ENCODE results near the gene ID1. TPM values are rescaled to one million over a fixed set of nuclear protein-coding genes. Genes with fewer than 3 reads are reported as not detected.

ID1 gene
- polyA plus RNA-seq, 1 donor from 2014 or later = 30.6 TPM

- H3K9me2 ChIP-seq (ENCODE audit: insufficient read depth, low read length) = no peaks in the 10 kb centered on the region
- no peak overlapping the region for H3K27ac ChIP-seq (ENCODE audit: low read length)
- H3K79me2 ChIP-seq (replicated peaks; ENCODE audit: insufficient read depth, low read length) = no peaks in the 10 kb centered on the region
- no peak for TF ChIP-seq REST (IDR thresholded peaks at IDR 0.05; ENCODE audit: borderline replicate concordance)
- no peak for TF ChIP-seq CTCF (IDR thresholded peaks at IDR 0.05; ENCODE audit: poor library complexity, severe bottlenecking)
- no peak for TF ChIP-seq EP300 (conservative IDR thresholded peaks at IDR 0.05; ENCODE audit: poor library complexity, severe bottlenecking)
- TF ChIP-seq TAF1 (IDR thresholded peaks at IDR 0.05; ENCODE audit: low read depth) = no peak
- no peak for TF ChIP-seq RAD21 (conservative IDR thresholded peaks at IDR 0.05)
- TF ChIP-seq POLR2AphosphoS5 (IDR thresholded peaks at IDR 0.05) = peak; percentile 5
- no peaks in the 10 kb centered on the region for H3K27me3 ChIP-seq (ENCODE audit: insufficient read depth, low read depth, low read length)
- H2AFZ ChIP-seq (ENCODE audit: low read depth, low read length) = no peak overlapping the region
- H3F3A ChIP-seq (ENCODE audit: insufficient read depth, low read length, poor library complexity, severe bottlenecking) = no peaks in the 10 kb centered on the region
- H3K9ac ChIP-seq (ENCODE audit: low read length) = no peak overlapping the region
- no peaks in the 10 kb centered on the region for H3K9me3 ChIP-seq (ENCODE audit: low read length)
- H3K4me2 ChIP-seq (ENCODE audit: low read length) = no peak overlapping the region
- H4K20me1 ChIP-seq (ENCODE audit: insufficient read depth) = no peaks in the 10 kb centered on the region
- H3K36me3 ChIP-seq (ENCODE audit: insufficient read depth, low read length) = no peaks in the 10 kb centered on the region
- H3K4me3 ChIP-seq (ENCODE audit: low read length) = no peak overlapping the region
Measured at GRCh38 chr20:31570735-31571617, 34.1 kb upstream of the ID1 start.

GRCh38 chr20:31572042-31572700 lies 32.9 kb upstream of the ID1 start:
- Histone ChIP-seq H3K9me3 (ENCODE audit: low read length) (no peaks in the 10 kb centered on the region), H3F3A (ENCODE audit: insufficient read depth, low read length, poor library complexity, severe bottlenecking) (no peaks in the 10 kb centered on the region), H3K9ac (ENCODE audit: low read length) (peak overlapping the region; percentile 67), H3K9me2 (ENCODE audit: insufficient read depth, low read length) (no peaks in the 10 kb centered on the region), H2AFZ (ENCODE audit: low read depth, low read length) (no peak overlapping the region), H3K79me2 (replicated peaks; ENCODE audit: insufficient read depth, low read length) (no peaks in the 10 kb centered on the region), H4K20me1 (ENCODE audit: insufficient read depth) (no peaks in the 10 kb centered on the region), H3K36me3 (ENCODE audit: insufficient read depth, low read length) (no peaks in the 10 kb centered on the region), H3K27ac (ENCODE audit: low read length) (no peak overlapping the region), H3K27me3 (ENCODE audit: insufficient read depth, low read depth, low read length) (no peaks in the 10 kb centered on the region), H3K4me3 (ENCODE audit: low read length) (peak overlapping the region; percentile 69), H3K4me2 (ENCODE audit: low read length) (peak overlapping the region; percentile 80)
- TF ChIP-seq TAF1 (IDR thresholded peaks at IDR 0.05; ENCODE audit: low read depth) = no peak
- TF ChIP-seq POLR2AphosphoS5 (IDR thresholded peaks at IDR 0.05) = no peak

Measured in neural cell (in vitro differentiated cells).